ENCODE data around the gene CXCR6.

GRCh38 chr3:45950131-45950530, 6.9 kb downstream of the CXCR6 start:
- TF ChIP-seq SP1 (IDR thresholded peaks at IDR 0.05; ENCODE audit: low read depth, low read length) (no peak), JUND (IDR thresholded peaks at IDR 0.05; ENCODE audit: low read length) (no peak), POLR2A (IDR thresholded peaks at IDR 0.05; ENCODE audit: control extremely low read depth in 1 of 2, low read depth in 2 of 2, low read length in 2 of 2) (no peak), NRF1 (IDR thresholded peaks at IDR 0.05; ENCODE audit: low read depth, low read length) (no peak), SUZ12 (IDR thresholded peaks at IDR 0.05; ENCODE audit: low read length) (no peak), MAFK (IDR thresholded peaks at IDR 0.05; ENCODE audit: low read depth, low read length) (no peak), CTCF (IDR thresholded peaks at IDR 0.05; ENCODE audit: control extremely low read depth in 1 of 3, insufficient read depth in 1 of 3, low read depth in 1 of 3, low read length in 3 of 3) (no peak), SIN3A (conservative IDR thresholded peaks at IDR 0.05 in 1 of 2, IDR thresholded peaks at IDR 0.05 in 1 of 2; ENCODE audit: low read depth in 1 of 2, low read length in 2 of 2) (no peak), POLR2AphosphoS5 (IDR thresholded peaks at IDR 0.05; ENCODE audit: low read depth, low read length) (no peak), EZH2 (IDR thresholded peaks at IDR 0.05; ENCODE audit: low read depth, low read length, severe bottlenecking) (no peak), BACH1 (IDR thresholded peaks at IDR 0.05; ENCODE audit: low read length) (no peak)
